Breast epithelium (tissue), 3 donors: Measurements from ENCODE around the gene EFNA1.

Experiments
- CTCF ChIP-seq, 3 donors: fragments of 450-650 bp; IDR thresholded peaks; one replicate each; pipeline ENCODE4 v1.5.1; 2016 to 2017; ENCODE audit warnings: antibody characterized with exemption in 3 of 3, mild to moderate bottlenecking in 3 of 3, moderate library complexity in 3 of 3
- POLR2A ChIP-seq: fragments of 450-650 bp; IDR thresholded peaks from one replicate; pipeline ENCODE4 v1.6.1; 2016; ENCODE audit warnings: antibody characterized with exemption, mild to moderate bottlenecking, moderate library complexity
- POLR2AphosphoS5 ChIP-seq, 3 donors: sonication (generic); formaldehyde crosslinking; IDR thresholded peaks; one replicate each; pipeline ENCODE4 v1.6.1; 2017; ENCODE audit warnings: antibody characterized with exemption in 3 of 3

GRCh38 chr1:155083052-155083541 is 44.6 kb upstream of the EFNA1 start:
- TF ChIP-seq POLR2A (no peak), CTCF (IDR thresholded peaks at IDR 0.05) (no peak), POLR2AphosphoS5 (IDR thresholded peaks at IDR 0.05) (peak in 2 of 3 donors; percentile 25 to 42)
